GM13977 (cell line): ENCODE measurements around the gene WASF2.
"Not testable (repeated sequence)": the region's sequence is repeated elsewhere in the genome, so short reads cannot be mapped to it uniquely, and the experiment has no call there.

ENCODE experiments used
- DNase-seq: peaks from one replicate; pipeline ENCODE4 v3.0.0; 2012; ENCODE audit warnings: low spot score
- in situ Hi-C: fragments of 300-500 bp; cut with MboI; formaldehyde crosslinking; loops from one replicate; pipeline ENCODE4 v1.12.0; 2022; ENCODE audit warnings: low sequenced_read_pairs, low pct_unique_long_range_greater_than_20kb, mixed read lengths, inconsistent platforms; ENCODE audit not compliant: unreplicated experiment
- TF ChIP-seq, protein P1 (sequence below): IDR thresholded peaks from 2 replicates; pipeline ENCODE4 v1.5.1; 2012; ENCODE audit warnings: mild to moderate bottlenecking, control low read depth; ENCODE audit not compliant: insufficient read depth; ENCODE audit errors: extremely low read depth, missing control alignments

Gene WASF2

DNA sequence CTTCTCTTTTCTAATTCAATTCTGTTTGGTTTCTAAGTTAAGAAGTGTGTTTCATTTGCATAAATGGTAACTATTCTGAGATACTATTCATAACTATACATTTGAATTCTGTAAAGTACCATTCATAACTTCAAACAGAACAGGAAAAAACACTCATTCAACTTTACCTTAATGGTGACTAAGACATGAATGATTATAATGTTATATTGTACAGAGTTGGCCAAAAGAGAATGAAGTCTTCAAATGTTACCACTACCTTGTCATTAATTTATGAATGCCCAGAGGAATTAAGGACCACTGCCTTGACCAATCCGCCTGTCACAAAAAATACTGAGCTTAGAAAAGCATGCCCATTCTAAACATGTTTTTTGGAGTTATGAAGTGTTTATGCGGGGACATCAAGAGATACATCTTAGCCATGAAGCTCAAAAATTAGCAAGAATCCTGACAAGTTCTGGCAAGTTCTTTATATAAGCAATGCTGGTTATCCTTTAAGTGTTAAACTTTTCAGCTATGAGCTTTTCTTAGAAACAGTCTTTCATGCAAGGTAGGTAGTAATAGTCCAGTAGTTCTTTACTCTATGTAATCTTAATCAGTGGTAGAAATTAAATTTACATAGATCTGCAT is 7.9 kb downstream of the WASF2 start:
- in situ Hi-C loops, result no loop called here
- DNase-seq, result peak; percentile 44
- TF ChIP-seq, protein P1, sequence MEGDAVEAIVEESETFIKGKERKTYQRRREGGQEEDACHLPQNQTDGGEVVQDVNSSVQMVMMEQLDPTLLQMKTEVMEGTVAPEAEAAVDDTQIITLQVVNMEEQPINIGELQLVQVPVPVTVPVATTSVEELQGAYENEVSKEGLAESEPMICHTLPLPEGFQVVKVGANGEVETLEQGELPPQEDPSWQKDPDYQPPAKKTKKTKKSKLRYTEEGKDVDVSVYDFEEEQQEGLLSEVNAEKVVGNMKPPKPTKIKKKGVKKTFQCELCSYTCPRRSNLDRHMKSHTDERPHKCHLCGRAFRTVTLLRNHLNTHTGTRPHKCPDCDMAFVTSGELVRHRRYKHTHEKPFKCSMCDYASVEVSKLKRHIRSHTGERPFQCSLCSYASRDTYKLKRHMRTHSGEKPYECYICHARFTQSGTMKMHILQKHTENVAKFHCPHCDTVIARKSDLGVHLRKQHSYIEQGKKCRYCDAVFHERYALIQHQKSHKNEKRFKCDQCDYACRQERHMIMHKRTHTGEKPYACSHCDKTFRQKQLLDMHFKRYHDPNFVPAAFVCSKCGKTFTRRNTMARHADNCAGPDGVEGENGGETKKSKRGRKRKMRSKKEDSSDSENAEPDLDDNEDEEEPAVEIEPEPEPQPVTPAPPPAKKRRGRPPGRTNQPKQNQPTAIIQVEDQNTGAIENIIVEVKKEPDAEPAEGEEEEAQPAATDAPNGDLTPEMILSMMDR, result no peak

- TF ChIP-seq, protein P1, result no peak
- peak; percentile 26 for DNase-seq
- in situ Hi-C loops, result no loop called here
These were observed 11.9 kb downstream of the WASF2 start for GRCh38 chr1:27478098-27478497.

DNA sequence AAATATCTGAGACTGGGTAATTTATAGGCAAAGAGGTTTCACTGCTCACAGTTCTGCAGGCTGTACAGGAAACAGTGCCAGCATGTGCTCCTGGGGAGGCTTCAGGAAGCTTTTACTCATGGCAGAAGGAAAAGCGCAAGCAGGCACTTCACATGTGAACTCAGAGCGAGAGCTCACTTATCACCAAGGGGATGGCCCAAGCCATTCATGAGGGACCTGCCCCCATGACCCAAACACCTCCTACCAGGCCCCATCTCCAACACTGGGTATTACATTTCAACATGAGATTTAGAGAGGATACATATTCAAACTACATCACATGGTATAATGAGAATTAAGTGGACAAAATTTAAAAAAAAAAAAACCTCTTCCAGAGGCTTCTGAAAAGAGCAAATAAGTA is 13.7 kb downstream of the WASF2 start:
- no peak for DNase-seq
- in situ Hi-C loops, result no loop called here
- TF ChIP-seq, protein P1, result no peak

GRCh38 chr1:27475720-27476119 is 14.2 kb downstream of the WASF2 start:
- TF ChIP-seq, protein P1, result no peak
- no peak for DNase-seq
- in situ Hi-C loops, result no loop called here

- TF ChIP-seq, protein P1, result no peak
- no peak for DNase-seq
- in situ Hi-C loops, result no loop called here
These were observed 16.2 kb downstream of the WASF2 start for GRCh38 chr1:27473755-27474154.

DNA sequence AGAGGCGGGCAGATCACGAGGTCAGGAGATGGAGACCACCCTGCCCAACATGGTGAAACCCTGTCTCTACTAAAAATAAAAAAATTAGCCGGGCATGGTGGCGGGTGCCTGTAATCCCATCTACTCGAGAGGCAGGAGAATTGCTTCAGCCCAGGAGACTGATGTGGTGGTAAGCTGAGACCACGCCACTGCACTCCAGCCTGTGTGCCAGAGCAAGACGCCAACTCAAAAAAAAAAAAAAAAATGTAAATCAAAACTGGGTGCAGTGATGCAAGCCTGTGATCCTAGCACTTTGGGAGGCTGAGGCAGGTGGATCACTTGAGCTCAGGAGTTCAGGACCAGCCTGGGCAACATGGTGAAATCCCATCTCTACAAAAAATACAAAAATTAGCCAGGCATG is 17.9 kb downstream of the WASF2 start:
- in situ Hi-C loops, DNase-seq: not testable (repeated sequence)

DNA sequence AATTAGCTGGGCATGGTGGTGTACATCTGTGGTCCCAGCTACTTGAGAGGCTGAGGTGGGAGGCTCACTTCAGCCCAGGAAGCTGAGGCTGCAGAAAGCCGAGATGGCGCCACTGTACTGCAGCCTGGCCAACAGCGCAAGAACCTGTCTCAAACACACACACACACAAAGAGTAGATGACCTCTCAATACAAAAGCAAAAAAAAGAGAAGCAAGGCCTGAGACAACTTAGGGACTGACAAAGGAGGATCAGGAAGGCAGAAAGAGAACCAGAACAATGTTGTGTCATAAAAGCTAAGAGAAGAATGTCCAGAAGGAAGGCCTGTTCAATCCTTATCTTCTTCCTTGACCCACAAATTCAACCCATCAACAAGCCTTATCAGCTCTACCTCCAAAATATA is 18.5 kb downstream of the WASF2 start:
- DNase-seq, result no peak
- in situ Hi-C loops, result no loop called here

More for the DNA sequence above, 18.5 kb downstream of the WASF2 start:
- TF ChIP-seq, protein P1, result no peak
